ENCODE data around the gene ADPRHL1. TPM values are rescaled to one million over a fixed set of nuclear protein-coding genes. Genes with fewer than 3 reads are reported as not detected.
"Not testable (repeated sequence)": the region's sequence is repeated elsewhere in the genome, so short reads cannot be mapped to it uniquely, and the experiment has no call there.

The ADPRHL1 gene
- total RNA-seq, 2 donors from 2014 or later, result 4.0 to 7.8 TPM

DNA sequence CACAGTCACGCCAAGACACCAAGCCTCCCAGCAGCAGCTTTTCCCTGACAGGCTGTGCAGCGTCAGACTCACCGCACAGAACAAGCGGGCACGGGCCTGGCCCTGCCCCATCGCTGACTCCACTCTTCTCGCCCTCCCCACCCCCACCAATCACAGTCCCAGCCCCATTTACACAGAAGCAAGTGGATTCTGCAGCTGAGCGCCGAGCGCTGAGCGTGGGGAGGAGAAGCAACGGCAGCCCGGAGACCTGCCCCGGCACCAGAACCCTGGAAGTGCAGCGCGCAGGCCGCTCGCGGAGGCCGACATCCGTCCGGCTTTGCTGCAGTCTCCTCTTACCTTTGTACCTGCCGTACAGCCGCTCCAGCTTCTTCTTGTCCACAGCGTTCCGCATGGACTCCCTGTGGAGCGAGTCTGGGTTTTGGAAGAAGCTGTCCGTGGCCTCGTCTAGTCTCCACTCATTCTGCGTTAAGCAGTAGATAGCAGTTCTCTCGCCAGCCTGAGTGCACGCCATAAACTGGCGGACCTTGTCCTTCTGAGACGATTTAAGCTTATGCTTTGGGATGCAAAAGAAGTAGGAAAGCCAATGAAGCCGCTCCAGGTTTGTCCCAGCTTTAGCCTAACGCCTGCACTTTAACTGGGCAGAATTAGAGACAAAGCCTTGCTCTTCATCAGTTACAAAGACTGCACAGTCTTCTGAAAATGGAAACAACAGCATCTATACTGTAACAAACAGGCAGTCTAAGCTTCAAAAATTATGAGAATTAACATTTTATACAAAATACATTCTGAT lies 30.4 kb upstream of the ADPRHL1 start:
- ATAC-seq, result no peak

DNA sequence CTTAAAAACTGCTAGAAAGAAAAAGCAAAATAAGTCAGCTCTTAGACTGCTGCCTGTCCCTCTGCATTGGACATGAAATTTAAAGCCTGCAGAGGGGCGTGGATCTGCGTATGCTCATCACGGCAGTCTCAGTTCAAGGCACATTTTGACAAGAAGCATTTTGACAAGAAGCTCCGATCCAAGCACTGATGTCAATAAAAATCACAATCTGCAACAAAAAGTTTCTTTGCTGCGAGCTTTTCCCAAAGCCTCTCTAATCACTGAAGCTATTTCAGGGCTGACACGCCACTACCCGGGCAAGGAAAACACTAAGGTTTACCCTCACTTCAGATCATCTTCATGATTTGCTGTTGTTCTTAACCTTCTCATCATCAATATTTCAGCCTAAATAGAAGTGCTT lies 29.8 kb upstream of the ADPRHL1 start:
- DNase-seq (no peak), ATAC-seq (no peak)
- intact Hi-C loops (cut with DNase I, micrococcal nuclease), result no loop called here

More for the DNA sequence above, 30.4 kb upstream of the ADPRHL1 start:
- intact Hi-C loops (cut with DNase I, micrococcal nuclease), result no loop called here
- DNase-seq, result no peak

DNA sequence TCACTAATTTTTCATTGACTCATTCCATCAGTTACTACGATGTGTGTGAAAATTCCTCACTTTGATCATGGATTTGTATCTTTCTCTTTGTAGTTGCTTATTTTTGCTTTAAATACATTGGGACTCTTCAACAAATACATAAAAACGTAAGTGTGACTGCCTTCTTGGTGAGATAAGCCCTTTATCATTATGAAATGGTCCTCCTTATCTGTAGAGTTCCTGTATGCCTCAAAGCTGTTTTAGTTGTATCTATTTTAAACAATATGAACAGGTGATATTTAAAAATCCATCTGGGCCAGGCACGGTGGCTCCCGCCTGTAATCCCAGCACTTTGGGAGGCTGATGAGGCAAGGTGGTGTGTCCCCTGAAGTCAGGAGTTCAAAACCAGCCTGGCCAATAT lies 25.9 kb upstream of the ADPRHL1 start:
- intact Hi-C loops (cut with DNase I, micrococcal nuclease), result no loop called here
- no peak for DNase-seq
- ATAC-seq, result no peak

DNA sequence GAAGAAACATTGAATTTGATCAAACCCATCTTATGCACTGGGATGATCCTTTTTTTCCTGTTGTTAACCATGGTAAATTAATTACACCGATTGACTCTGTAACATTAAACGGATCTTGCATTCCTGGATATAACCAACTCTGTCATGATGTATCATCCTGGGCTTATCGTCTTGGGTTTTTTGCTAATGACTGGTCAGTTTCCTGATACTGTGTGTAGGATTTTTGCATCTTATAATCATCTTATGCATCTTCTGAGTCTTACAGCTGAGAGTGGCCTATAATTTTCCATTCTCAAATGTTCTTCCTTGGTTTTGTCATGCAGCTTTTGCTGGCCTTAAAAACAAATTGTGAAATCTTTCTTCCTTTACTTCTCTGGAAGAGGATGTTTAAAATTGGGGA lies 24.4 kb upstream of the ADPRHL1 start:
- intact Hi-C loops (cut with DNase I, micrococcal nuclease), result no loop called here
- ATAC-seq (no peak), DNase-seq (no peak)

DNA sequence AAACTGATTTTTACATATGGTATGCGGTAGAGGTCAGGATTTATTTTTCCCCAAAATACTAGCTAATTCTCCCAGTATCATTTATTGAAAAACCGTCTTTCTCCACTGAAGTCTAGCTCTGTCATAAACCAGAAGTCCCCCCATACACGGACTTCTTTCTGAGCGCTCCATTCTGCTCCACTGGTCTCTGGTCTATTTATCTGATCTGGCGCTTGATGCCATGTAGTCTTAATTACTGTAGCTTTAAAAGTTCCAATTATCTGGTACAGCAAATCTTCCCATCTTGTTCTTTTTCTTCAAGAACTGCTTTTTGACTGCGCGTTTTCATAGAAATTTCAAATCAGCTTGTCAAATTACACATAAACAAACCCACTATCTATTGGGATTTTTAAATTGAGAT lies 23.5 kb upstream of the ADPRHL1 start:
- ATAC-seq, result no peak
- intact Hi-C loops (cut with DNase I, micrococcal nuclease), result no loop called here

DNA sequence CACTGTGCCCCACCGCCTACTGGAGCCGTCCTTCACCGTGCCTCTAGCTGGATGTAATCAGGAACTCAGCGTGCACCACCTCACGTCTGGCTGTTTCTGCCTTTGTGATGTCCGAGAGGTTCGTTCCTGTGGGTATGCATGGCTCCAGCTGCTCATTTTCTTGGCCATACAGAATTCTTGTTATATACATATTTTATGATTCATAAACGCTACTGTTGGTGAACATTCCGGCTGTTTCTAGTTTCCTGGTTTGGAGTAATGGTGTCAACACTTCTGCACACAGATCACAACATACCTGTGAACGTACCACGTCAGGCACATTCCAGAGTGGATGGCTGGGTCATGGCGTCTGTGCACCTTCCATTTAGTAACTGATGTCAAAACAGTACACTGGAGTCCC lies 22.6 kb upstream of the ADPRHL1 start:
- ATAC-seq (no peak), DNase-seq (no peak)

More for the DNA sequence above, 23.5 kb upstream of the ADPRHL1 start:
- DNase-seq, result no peak

DNA sequence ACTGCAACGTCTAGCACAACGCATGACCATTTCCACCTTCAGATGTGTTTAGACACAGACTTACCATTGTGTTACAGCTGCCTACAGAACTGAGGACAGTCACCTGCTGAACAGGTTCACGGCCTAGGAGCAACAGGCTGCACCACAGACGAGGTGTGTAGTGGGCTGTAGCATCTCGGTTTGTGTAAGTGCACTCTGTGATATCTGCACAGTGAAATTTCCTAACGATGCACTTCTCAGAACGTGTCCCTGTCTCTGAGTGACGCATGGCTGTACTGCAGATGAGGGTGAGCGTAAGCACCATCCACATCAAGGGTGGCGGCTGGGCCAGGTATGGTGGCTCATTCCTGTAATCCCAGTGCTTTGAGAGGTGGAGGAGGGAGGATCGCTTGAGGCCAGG lies 22.0 kb upstream of the ADPRHL1 start:
- ATAC-seq (no peak), DNase-seq (no peak)
- intact Hi-C loops (cut with DNase I, micrococcal nuclease), result no loop called here

More for the DNA sequence above, 22.6 kb upstream of the ADPRHL1 start:
- intact Hi-C loops (cut with DNase I, micrococcal nuclease), result no loop called here

DNA sequence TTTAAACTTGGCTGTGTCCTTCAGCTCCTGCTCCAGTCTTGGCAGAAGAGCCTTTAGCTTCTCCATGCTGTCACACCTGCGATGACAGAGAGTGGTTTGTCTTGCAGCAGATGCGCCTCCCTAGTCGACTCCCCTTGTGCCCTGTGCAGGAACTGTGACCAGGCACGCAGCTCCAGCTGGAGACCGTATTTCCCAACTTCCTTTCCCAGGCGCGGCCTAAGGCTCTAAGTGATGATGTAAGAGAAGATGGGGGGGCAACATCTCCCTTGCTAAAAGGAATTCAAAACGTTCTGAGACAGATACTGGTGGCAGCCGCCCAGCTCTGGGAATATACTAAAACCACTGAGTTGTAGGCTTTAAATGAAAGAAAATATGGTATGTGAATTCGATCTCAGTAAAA lies 20.9 kb upstream of the ADPRHL1 start:
- ATAC-seq (no peak), DNase-seq (no peak)

DNA sequence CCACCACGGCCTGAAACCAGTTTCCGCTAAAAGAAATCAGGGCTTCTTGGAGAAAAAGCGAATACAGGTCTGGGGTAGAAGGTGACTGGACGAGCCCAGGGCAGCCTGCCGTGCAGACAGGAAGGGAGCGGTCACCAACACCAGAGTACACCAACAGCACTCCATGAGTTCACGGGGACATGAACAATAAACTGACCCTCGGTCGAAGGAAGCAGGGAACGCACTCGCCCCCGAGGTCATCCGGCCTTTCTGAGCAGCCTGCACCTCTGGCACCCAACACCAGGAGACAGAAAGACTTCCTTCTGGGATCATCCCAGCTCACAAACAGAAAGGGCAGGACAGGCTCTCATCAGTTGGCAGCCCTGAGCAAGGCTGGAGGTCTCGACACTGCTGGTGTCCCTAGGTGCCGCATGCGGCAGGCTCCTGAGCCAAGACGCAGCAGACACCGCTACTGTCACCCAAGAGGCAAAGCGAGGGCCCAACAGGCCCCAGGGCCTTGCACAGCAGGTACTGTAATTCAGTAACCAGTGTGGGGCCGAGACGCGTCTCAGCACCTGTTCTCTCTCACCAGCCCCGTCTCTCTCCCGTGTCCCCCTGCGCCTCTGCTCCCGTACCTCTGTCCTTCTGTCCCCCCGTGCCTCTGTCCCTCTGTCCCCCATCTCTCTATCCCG lies 19.2 kb upstream of the ADPRHL1 start:
- intact Hi-C loops (cut with DNase I, micrococcal nuclease), result no loop called here
- no peak for DNase-seq
- no peak for ATAC-seq

More for the DNA sequence above, 20.9 kb upstream of the ADPRHL1 start:
- intact Hi-C loops (cut with DNase I, micrococcal nuclease), result no loop called here

DNA sequence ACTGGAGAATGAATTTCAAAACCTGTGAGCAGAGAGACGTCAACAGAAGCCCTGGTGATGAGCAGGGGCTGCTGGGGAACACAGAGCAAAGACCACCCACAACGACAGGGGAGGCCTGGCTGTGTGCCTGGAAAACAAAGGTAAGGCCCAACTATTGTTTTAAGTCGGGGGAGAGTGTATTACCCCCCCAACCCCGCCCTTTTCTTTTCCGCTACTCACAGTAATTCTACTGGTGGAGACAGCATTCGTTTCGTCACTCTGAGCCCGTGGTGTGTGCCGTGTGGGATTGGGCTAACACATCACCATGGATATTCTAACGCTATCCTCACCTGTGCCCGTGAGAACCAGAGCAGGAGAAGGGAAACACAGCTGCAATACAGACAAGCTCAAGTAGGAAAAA lies 18.6 kb upstream of the ADPRHL1 start:
- ATAC-seq (no peak), DNase-seq (no peak)
- intact Hi-C loops (cut with DNase I, micrococcal nuclease), result no loop called here

DNA sequence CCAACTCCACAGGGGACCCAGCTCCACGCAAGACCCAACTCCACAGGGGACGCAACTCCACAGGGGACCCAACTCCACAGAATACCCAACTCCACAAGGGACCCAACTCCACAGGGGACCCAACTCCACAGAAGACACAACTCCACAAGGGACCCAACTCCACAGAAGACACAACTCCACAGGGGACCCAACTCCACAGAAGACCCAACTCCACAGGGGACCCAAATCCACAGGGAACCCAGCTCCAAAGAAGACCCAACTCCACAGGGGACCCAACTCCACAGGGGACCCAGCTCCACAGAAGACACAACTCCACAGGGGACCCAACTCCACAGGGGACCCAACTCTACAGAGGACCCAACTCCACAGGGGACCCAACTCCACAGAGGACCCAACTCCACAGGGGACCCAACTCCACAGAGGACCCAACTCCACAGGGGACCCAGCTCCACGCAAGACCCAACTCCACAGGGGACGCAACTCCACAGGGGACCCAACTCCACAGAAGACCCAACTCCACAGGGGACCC lies 17.4 kb upstream of the ADPRHL1 start:
- intact Hi-C loops (cut with DNase I, micrococcal nuclease); ATAC-seq; DNase-seq: not testable (repeated sequence)

DNA sequence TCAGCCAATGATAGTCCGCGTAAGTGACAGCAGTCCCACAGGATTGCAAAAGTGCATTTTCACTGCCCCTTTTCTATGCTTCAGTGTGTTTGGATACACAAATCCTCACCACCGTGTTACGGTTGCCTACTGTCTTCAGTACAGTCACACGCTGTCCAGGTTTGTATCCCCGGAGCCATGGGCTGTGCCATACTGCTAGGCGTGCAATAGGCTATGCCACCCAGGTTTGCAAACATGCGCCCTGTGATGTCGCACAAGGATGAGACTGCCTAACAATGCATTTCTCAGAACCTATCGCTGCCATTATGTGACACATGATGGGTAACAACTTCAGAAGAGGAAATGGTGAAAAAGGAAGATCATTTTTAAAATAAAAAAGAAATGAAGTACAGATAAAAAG lies 16.8 kb upstream of the ADPRHL1 start:
- ATAC-seq, result no peak
- intact Hi-C loops (cut with DNase I, micrococcal nuclease), result no loop called here

DNA sequence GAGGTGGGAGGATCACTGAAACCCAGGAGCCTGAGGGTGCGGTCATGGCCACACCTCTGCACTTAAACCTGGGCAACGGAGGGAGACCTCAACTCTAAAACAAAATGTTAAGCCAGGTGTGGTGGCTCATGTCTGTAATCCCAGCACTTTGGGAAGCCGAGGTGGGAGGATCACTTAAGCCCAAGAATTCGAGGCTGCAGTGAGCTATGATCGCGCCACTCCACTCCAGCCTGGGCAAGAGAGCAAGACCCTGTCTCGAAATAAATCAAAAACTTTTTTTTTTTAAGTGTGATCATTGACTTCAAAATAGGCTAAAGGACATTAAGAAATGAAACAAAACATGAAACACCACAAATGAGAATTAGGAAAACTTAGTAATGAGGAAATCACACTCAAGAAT lies 16.3 kb upstream of the ADPRHL1 start:
- no peak for ATAC-seq
- intact Hi-C loops (cut with DNase I, micrococcal nuclease), result no loop called here
- no peak for DNase-seq

More for the DNA sequence above, 16.8 kb upstream of the ADPRHL1 start:
- no peak for DNase-seq

DNA sequence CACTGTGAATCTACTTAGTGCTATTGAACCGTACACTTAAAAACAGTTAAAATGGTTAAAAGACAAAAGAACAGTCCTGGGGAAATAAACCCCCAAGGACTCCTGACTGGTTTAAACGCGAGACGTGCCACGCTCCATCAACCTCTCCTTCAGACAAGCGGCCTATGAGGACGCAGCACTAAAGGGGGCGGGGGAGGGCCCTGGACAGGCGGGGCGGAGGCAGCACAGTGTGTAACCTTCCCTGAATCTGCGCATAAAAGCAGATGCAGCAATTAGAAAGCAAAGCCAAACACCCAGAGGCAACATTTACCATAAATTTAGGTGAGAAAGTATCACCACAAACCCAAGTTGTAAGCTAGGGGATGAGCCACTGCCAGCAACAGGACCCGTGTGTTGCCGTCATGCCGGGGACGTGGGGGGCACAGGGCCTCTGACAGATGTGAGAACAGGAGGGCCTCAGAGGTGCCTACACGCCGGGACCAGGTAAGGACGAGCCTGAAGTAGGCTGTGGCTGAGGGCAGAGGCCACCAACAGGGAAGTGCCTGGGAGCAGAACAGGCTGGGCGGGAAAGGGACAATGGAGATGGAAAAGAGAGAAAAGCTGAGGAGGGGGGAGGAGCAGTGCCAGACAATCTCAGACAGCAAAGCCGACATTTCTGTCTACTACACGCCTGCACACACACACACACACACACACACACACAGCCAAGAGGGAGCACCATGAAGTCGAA lies 15.3 kb upstream of the ADPRHL1 start:
- intact Hi-C loops (cut with DNase I, micrococcal nuclease), result no loop called here
- DNase-seq (no peak), ATAC-seq (no peak)

DNA sequence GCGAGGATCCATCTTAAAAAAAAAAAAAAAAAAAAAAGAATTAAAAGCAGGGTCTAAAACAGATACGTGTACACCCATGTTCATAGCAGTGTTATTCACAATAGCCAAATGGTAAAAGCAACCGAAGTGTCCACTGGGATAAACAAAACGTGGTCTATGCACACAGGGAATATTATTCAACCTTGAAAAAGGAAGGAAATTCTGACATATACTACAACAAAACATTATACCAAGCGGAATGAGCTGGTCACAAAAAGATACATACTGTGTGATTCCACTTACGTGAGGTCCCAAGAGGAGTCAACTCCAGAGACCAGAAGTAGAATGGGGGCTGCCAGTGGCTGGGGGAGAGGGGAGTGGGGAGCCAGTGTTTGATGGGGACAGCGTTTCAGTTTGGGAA lies 14.7 kb upstream of the ADPRHL1 start:
- ATAC-seq, result no peak
- DNase-seq, result no peak
- intact Hi-C loops (cut with DNase I, micrococcal nuclease), result no loop called here

DNA sequence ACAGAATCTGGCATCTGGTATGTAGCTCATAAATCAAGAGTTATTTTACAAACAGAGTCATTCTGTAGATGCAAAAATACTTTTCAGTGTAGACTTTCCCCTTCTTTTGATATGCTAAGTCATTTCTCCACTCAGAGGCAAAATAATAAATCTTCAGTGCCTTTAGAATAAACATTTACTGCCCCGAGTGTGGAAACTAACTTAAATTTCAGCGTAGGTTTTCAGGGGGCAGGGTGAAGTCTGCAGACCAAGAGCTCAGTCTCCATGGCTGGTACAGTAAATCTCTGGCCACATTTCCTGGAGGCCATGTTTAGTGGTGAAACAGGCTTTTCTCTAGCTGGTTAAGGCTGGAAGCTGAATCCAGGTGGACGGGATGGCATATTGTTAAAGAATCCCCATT lies 13.1 kb upstream of the ADPRHL1 start:
- intact Hi-C loops (cut with DNase I, micrococcal nuclease), result no loop called here
- DNase-seq (no peak), ATAC-seq (no peak)

DNA sequence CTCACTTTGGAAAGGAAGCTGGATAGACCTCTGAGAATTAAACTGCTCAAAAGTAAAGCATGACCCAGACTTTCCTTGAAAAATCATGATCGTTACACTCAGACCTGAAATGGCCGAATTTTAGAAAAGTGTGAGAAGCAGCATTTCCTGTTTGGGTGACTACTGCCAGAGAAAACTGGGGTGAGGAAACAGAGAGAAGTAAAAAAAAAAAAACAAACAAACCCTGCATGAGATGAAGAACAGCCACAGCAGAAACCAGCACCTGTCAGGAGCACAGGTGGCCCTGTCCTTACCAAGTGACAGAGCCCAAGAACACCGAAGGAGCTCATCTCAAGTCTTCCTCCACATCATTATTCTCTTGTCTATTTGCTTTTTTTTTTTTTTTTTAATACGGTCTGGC lies 12.0 kb upstream of the ADPRHL1 start:
- ATAC-seq, result no peak

DNA sequence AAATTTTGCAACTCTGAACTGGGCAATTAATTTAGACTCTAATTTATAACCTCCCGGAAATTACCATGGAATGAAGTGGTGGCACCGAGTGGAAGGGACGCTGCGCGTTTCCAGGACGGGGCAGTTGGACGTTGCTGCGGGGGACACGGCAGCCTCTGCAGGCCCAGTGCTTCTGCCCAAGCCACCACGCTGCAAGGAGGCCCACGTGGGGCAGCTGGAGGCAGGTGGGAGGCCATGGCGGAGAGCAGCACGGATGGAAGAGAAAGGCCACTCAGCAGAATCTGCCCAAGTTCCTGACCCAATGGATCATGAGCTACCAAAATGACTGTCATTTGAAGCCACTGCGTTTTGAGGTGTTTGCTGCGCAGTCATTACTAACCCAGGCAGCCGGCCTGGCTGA lies 11.2 kb upstream of the ADPRHL1 start:
- DNase-seq (no peak), ATAC-seq (no peak)
- intact Hi-C loops (cut with DNase I, micrococcal nuclease), result no loop called here

More for the DNA sequence above, 12.0 kb upstream of the ADPRHL1 start:
- intact Hi-C loops (cut with DNase I, micrococcal nuclease), result no loop called here
- DNase-seq, result no peak

DNA sequence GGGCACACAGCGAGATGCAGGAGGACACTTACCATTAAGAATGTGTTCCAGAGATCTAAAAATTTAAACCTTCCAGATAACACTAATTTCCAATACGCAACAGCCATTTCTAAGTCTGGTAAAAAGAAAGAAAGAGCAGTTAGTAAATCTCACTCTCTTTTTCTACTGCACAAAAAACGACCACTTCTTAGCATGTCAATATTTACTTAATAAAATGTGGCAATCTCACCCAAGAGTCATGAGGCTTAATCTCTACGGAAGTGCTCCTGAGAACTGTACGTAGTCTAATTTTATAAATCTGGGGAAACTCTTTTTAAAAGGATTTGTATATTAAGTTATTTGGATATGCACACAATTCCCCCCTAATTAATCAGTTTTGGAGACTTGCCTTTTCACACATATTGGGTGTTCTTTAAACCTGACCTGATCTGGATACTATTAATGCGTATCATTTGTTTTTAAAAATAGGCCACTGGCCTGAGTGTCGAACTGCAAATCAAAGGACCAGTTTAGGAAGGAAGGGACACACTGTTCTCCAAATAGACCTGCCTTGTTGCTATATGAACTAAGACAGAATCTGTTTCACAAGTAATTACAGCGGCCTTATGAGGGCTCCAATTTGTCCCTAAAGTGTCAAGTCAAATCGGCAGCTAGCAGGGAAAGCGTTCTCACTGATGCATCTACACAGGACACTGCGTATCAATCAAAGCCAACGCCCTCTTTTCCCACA lies 7.9 kb upstream of the ADPRHL1 start:
- DNase-seq, result no peak
- intact Hi-C loops (cut with DNase I, micrococcal nuclease), result no loop called here
- ATAC-seq, result no peak

Data from left colon (tissue), 2 donors.